Ectodermal cell (in vitro differentiated cells): ENCODE data around the gene KCNC4. TPM values are rescaled to one million over a fixed set of nuclear protein-coding genes. Genes with fewer than 3 reads are reported as not detected.

Experiments used
- H3K27ac ChIP-seq: 2 replicates; pipeline ENCODE4 v1.7.0; 2013; ENCODE audit warnings: mild to moderate bottlenecking, low read depth, low read length; ENCODE audit not compliant: insufficient read depth, poor library complexity, severe bottlenecking
- H3K27me3 ChIP-seq: 2 replicates; pipeline ENCODE4 v1.7.0; 2013; ENCODE audit warnings: mild to moderate bottlenecking, low read length; ENCODE audit not compliant: insufficient read depth, control insufficient read depth, poor library complexity, severe bottlenecking
- H3K36me3 ChIP-seq: one replicate; pipeline ENCODE4 v1.7.0; 2013; ENCODE audit warnings: low read length; ENCODE audit not compliant: control insufficient read depth, insufficient read depth
- H3K4me1 ChIP-seq: one replicate; pipeline ENCODE4 v1.7.0; 2013; ENCODE audit warnings: low read length; ENCODE audit not compliant: control insufficient read depth, insufficient read depth
- H3K4me3 ChIP-seq: 2 replicates; pipeline ENCODE4 v1.7.0; 2013; ENCODE audit warnings: low read depth, low read length, control low read depth; ENCODE audit not compliant: insufficient read depth
- H3K9me3 ChIP-seq: 2 replicates; pipeline ENCODE4 v1.7.0; 2013; ENCODE audit warnings: mild to moderate bottlenecking, low read length, moderate library complexity; ENCODE audit not compliant: control insufficient read depth
- WGBS, 2 experiments: methylation state at CpG; one replicate each; pipeline ENCODE4 v1.1.7; 2013; ENCODE audit warnings: missing lambda C conversion rate in 2 of 2; 5-methylcytosine and 5-hydroxymethylcytosine counted together
- polyA plus RNA-seq, 4 experiments: library from polyadenylated mRNA; stranded (reverse); fragments of 50-300 nt; gene quantifications; one replicate each; pipeline ENCODE4 v1.2.3, GENCODE V29; 2013

The KCNC4 gene
- 5.0 TPM for polyA plus RNA-seq (2013, experiment 1 of 4)
- polyA plus RNA-seq (2013, experiment 2 of 4): 4.6 TPM
- polyA plus RNA-seq (2013, experiment 3 of 4): 4.5 TPM
- polyA plus RNA-seq (2013, experiment 4 of 4): 6.1 TPM

GRCh38 chr1:110209715-110210603, at the start of gene KCNC4:
TSS of gene KCNC4 (plus strand) at chr1:110210314. CDS start at chr1:110211500, 1,186 bp downstream.
- Histone ChIP-seq H3K4me3 (peak within 1 kb of the TSS; percentile 54), H3K9me3 (no peaks in the 10 kb centered on the region), H3K27ac (peak within 1 kb of the TSS; percentile 39), H3K27me3 (peaks cover 38% of the 10 kb centered on the region), H3K4me1 (peaks cover 13% of the 10 kb centered on the region), H3K36me3 (no peaks in the 10 kb centered on the region)
- WGBS, 2 experiments: 1% methylated on average over 103 of the region's 103 CpGs

GRCh38 chr1:110160538-110161100, 49.5 kb upstream of the KCNC4 start:
- Histone ChIP-seq H3K36me3 (no peaks in the 10 kb centered on the region), H3K27ac (no peak overlapping the region), H3K4me3 (no peak overlapping the region), H3K27me3 (peaks cover 6% of the 10 kb centered on the region), H3K4me1 (no peaks in the 10 kb centered on the region), H3K9me3 (no peaks in the 10 kb centered on the region)
- WGBS, 2 experiments: 86 to 87% methylated on average over 10 of the region's 10 CpGs

GRCh38 chr1:110161165-110161564, 48.9 kb upstream of the KCNC4 start:
- no peaks in the 10 kb centered on the region for H3K36me3 ChIP-seq
- no peaks in the 10 kb centered on the region for H3K9me3 ChIP-seq
- no peaks in the 10 kb centered on the region for H3K4me1 ChIP-seq
- H3K27ac ChIP-seq: no peak overlapping the region
- WGBS, 2 experiments: 95% methylated on average over 3 of the region's 3 CpGs
- H3K27me3 ChIP-seq: peaks cover under 1% of the 10 kb centered on the region
- no peak overlapping the region for H3K4me3 ChIP-seq

- Histone ChIP-seq H3K27me3 (no peaks in the 10 kb centered on the region), H3K4me1 (no peaks in the 10 kb centered on the region), H3K36me3 (no peaks in the 10 kb centered on the region), H3K4me3 (no peak overlapping the region), H3K9me3 (no peaks in the 10 kb centered on the region), H3K27ac (no peak overlapping the region)
- WGBS, 2 experiments: 92 to 93% methylated on average over 11 of the region's 11 CpGs
Measured at GRCh38 chr1:110161849-110162248, 48.3 kb upstream of the KCNC4 start.

DNA sequence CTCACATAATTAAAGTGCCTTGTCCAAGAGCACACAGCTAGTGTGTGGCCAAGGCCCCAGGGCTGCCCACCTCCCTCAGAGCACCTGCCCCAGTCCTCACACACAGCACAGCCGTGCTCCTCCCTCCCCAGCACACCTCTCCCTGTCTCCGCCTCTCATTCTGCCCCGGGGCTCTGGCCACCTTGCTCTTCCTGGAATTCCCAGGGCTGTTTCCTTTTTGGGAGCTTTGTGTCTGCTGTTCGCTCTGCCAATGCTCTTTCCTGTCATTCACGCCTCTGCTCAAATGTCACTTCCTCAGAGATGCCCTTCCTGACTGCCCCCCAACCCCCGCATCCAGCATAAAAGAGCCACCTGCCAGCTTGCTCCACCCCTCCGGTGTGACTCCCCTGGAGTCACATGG, 46.5 kb upstream of the KCNC4 start:
- WGBS, 2 experiments: 70 to 73% methylated on average over 7 of the region's 7 CpGs
- Histone ChIP-seq H3K27ac (no peak overlapping the region), H3K4me3 (no peak overlapping the region), H3K4me1 (no peaks in the 10 kb centered on the region), H3K9me3 (no peaks in the 10 kb centered on the region), H3K27me3 (no peaks in the 10 kb centered on the region), H3K36me3 (no peaks in the 10 kb centered on the region)

DNA sequence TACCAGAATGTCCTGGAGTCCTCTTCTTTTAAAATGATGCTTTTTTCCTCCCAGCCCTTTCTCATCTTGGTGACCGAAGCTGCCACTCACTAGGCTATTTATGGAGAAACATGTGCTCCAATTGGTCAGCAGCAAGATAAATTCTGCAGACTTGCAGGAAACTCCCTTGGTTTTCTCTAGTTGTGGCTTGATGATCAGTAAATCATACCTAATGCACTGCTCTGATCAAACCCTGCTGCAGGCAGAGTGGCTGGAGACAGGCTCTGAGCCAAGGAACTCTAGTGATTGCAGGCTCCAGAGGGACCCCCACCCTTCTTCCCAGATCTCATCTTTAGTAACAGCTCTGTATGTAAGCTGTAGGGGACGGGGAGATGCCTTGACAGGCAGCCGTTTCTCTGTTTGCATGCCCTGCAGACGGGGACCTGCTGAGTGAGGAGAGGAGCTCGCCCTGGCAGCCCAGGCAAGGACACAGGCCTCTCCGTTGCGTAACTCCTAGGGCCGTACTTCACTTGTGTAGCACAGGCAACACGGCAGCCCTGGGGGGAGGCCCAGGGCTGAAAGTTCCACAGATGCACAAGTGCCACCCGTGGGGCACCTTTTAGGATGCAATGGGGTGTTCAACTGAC, 45.3 kb upstream of the KCNC4 start:
- no peaks in the 10 kb centered on the region for H3K27me3 ChIP-seq
- H3K4me1 ChIP-seq: no peaks in the 10 kb centered on the region
- no peaks in the 10 kb centered on the region for H3K36me3 ChIP-seq
- H3K4me3 ChIP-seq: no peak overlapping the region
- WGBS, 2 experiments: 65 to 70% methylated on average over 10 of the region's 10 CpGs
- H3K27ac ChIP-seq: no peak overlapping the region
- H3K9me3 ChIP-seq: no peaks in the 10 kb centered on the region

GRCh38 chr1:110165761-110166231, 44.3 kb upstream of the KCNC4 start:
- Histone ChIP-seq H3K4me3 (no peak overlapping the region), H3K36me3 (no peaks in the 10 kb centered on the region), H3K9me3 (no peaks in the 10 kb centered on the region), H3K27ac (no peak overlapping the region), H3K27me3 (no peaks in the 10 kb centered on the region), H3K4me1 (no peaks in the 10 kb centered on the region)
- 88 to 94% methylated on average over 5 to 6 of the region's 6 CpGs for WGBS, 2 experiments

GRCh38 chr1:110166861-110167260, 43.3 kb upstream of the KCNC4 start:
- no peaks in the 10 kb centered on the region for H3K4me1 ChIP-seq
- H3K9me3 ChIP-seq: no peaks in the 10 kb centered on the region
- no peaks in the 10 kb centered on the region for H3K36me3 ChIP-seq
- 89 to 90% methylated on average over 11 of the region's 11 CpGs for WGBS, 2 experiments
- no peak overlapping the region for H3K27ac ChIP-seq
- no peaks in the 10 kb centered on the region for H3K27me3 ChIP-seq
- no peak overlapping the region for H3K4me3 ChIP-seq

DNA sequence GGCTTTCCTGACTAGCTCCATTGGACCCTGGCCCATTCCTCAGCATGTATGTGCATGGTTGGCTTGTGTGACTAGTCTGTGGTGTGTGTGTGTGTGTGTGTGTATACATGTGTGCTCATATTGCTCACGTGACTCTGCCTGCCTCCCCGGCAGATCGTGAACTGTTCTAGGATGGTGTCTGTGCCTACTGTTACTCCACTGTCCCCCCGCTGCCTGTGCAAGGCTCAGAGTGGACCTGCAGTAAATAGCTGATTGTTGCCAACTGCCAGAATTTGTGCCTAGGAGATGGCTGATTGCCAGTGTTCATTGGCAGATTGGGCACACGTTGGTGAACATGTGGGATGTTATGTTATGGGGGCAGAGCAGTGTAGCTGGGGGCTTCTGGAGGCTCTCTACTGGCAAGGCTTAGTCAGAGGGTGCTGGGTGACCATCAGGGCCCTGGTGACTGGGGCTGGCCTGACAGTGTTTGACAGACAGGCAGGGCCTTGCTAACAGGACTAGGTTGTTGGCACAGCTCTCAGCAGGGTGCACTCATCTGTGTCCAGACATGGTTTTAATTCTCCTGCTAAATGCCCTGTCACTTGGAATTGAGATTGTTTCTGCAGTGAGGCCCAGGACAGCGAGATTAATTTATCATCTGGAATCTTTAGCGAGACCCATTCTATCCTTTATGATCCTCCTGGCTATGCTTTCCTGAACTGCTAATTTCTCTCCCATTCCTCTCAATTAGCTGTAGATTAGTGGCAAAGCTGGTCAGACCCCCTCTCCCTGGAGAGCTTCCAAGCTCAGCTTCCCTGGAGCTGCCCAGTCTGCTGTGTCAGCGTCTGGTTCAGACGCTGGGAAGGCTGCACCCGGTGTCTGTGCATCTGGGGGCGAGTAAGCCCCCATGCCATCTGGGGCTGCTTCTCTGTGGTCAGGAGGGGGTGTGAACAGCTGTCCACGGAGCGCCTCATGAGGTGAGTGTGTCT, 39.1 kb upstream of the KCNC4 start:
- H3K36me3 ChIP-seq: no peaks in the 10 kb centered on the region
- 90 to 92% methylated on average over 13 of the region's 13 CpGs for WGBS, 2 experiments
- peaks cover 3% of the 10 kb centered on the region for H3K4me1 ChIP-seq
- no peak overlapping the region for H3K4me3 ChIP-seq
- no peaks in the 10 kb centered on the region for H3K9me3 ChIP-seq
- no peak overlapping the region for H3K27ac ChIP-seq
- no peaks in the 10 kb centered on the region for H3K27me3 ChIP-seq
